HG03045 (cell line): ENCODE measurements around the gene MYO10.
"Not testable (repeated sequence)": the region's sequence is repeated elsewhere in the genome, so short reads cannot be mapped to it uniquely, and the experiment has no call there.

Source experiments
- ATAC-seq: cut with Tn5 transposase; IDR thresholded peaks from one replicate; pipeline ENCODE4 v1.9.1; 2021; ENCODE audit warnings: mild to moderate bottlenecking, moderate library complexity; ENCODE audit not compliant: unreplicated experiment

MYO10 gene

GRCh38 chr5:16791904-16792597 is 144.0 kb downstream of the MYO10 start:
- ATAC-seq: no peak

GRCh38 chr5:16791036-16791705 is 144.9 kb downstream of the MYO10 start:
- no peak for ATAC-seq

- no peak for ATAC-seq
Measured at GRCh38 chr5:16788957-16789356, 147.1 kb downstream of the MYO10 start.

GRCh38 chr5:16787278-16787677 is 148.8 kb downstream of the MYO10 start:
- ATAC-seq: no peak

- peak; percentile 95 for ATAC-seq
Measured at GRCh38 chr5:16784843-16785791, 151.0 kb downstream of the MYO10 start.

- no peak for ATAC-seq
Measured at GRCh38 chr5:16784088-16784487, 152.0 kb downstream of the MYO10 start.

GRCh38 chr5:16781828-16782626 is 154.1 kb downstream of the MYO10 start:
- no peak for ATAC-seq

- no peak for ATAC-seq
Measured at GRCh38 chr5:16780325-16780724, 155.8 kb downstream of the MYO10 start.

- ATAC-seq: no peak
Measured at GRCh38 chr5:16777432-16777831, 158.7 kb downstream of the MYO10 start.

GRCh38 chr5:16776611-16777251 is 159.4 kb downstream of the MYO10 start:
- ATAC-seq: no peak

GRCh38 chr5:16774806-16775205 is 161.3 kb downstream of the MYO10 start:
- ATAC-seq: no peak

GRCh38 chr5:16773991-16774390 is 162.1 kb downstream of the MYO10 start:
- ATAC-seq: no peak

- no peak for ATAC-seq
Measured at GRCh38 chr5:16772556-16772955, 163.5 kb downstream of the MYO10 start.

- ATAC-seq: no peak
Measured at GRCh38 chr5:16768184-16768583, 167.9 kb downstream of the MYO10 start.

GRCh38 chr5:16763211-16763610 is 172.9 kb downstream of the MYO10 start:
- ATAC-seq: no peak

- peak; percentile 61 for ATAC-seq
Measured at GRCh38 chr5:16759147-16759773, 176.8 kb downstream of the MYO10 start.

- no peak for ATAC-seq
Measured at GRCh38 chr5:16757989-16758501, 178.0 kb downstream of the MYO10 start.

GRCh38 chr5:16757577-16757976 is 178.5 kb downstream of the MYO10 start:
- ATAC-seq: not testable (repeated sequence)

GRCh38 chr5:16757146-16757545 is 178.9 kb downstream of the MYO10 start:
- no peak for ATAC-seq
